B cell (primary cell): ENCODE measurements around the gene MAP2K1.
"Not testable (repeated sequence)": the region's sequence is repeated elsewhere in the genome, so short reads cannot be mapped to it uniquely, and the experiment has no call there.

Source experiments
- CTCF ChIP-seq: fragments of 200-600 bp; IDR thresholded peaks from one replicate; pipeline ENCODE4 v1.8.0; 2022; ENCODE audit warnings: antibody characterized with exemption, mild to moderate bottlenecking
- EZH2 ChIP-seq: IDR thresholded peaks from 2 replicates; pipeline ENCODE4 v1.6.1; 2012; ENCODE audit warnings: borderline replicate concordance, low read depth, mild to moderate bottlenecking, moderate library complexity, low read length; ENCODE audit not compliant: insufficient read depth, poor library complexity, severe bottlenecking

- not testable (repeated sequence) for TF ChIP-seq CTCF, EZH2
Measured at GRCh38 chr15:66503041-66503648, 116.4 kb downstream of the MAP2K1 start.
